Gastroesophageal sphincter (tissue), 3 donors: Measurements from ENCODE around the gene SLK.

ENCODE experiments used
- CTCF ChIP-seq, 4 experiments: fragments of 200-600 bp in 2 of 4; fragments of 450-650 bp in 2 of 4; sonication (generic) in 1 of 4; IDR thresholded peaks; one replicate each; pipeline ENCODE4 v1.5.1; 2017 to 2019; ENCODE audit warnings: antibody characterized with exemption in 4 of 4, mild to moderate bottlenecking in 2 of 4, moderate library complexity in 2 of 4
- EP300 ChIP-seq: sonication (generic); formaldehyde crosslinking; IDR thresholded peaks from one replicate; pipeline ENCODE4 v1.6.1; 2017; ENCODE audit warnings: antibody characterized with exemption, mild to moderate bottlenecking
- POLR2AphosphoS5 ChIP-seq: sonication (generic); formaldehyde crosslinking; IDR thresholded peaks from one replicate; pipeline ENCODE4 v1.6.1; 2017; ENCODE audit warnings: antibody characterized with exemption

- no peak for TF ChIP-seq POLR2AphosphoS5
- no peak for TF ChIP-seq CTCF (IDR thresholded peaks at IDR 0.05)
- no peak for TF ChIP-seq EP300
Observed at GRCh38 chr10:103926722-103927319, 40.1 kb upstream of the SLK start.
